HCT116 (cell line): ENCODE data around the gene ITIH5. TPM values are rescaled to one million over a fixed set of nuclear protein-coding genes. Genes with fewer than 3 reads are reported as not detected.

Source experiments
- ATAC-seq: fragments of 200-7000 bp; cut with Tn5 transposase; 2 replicates; pipeline ENCODE4 v1.9.1; 2020; ENCODE audit warnings: mild to moderate bottlenecking, moderate library complexity
- BruUV-seq: library from RNA; stranded (reverse); fragments of 400-500 nt; replicated peaks from 2 replicates; lab custom pipeline; 2021; lab: Mats Ljungman, UMichigan
- CTCF ChIA-PET: fragments of 300-600 bp; sonication (Branson Sonifier 250); formaldehyde crosslinking; loops from one replicate; lab custom pipeline; 2021; ENCODE audit warnings: antibody characterized with exemption; lab: Charles Lee
- POLR2A ChIA-PET: fragments of 300-600, 350-600 bp; sonication (Branson Sonifier 250); formaldehyde crosslinking; loops from one replicate; lab custom pipeline; 2021; ENCODE audit warnings: antibody characterized with exemption; lab: Charles Lee
- RAD21 ChIA-PET, 2 experiments: fragments of 300-600 bp; sonication (Branson Sonifier 250); formaldehyde crosslinking; loops; one replicate each; lab custom pipeline; 2023; ENCODE audit warnings: low total read pairs in 2 of 2; ENCODE audit not compliant: uncharacterized antibody in 2 of 2, unreplicated experiment in 2 of 2, low non-redundant PET in 1 of 2; lab: Charles Lee
- DNase-seq: peaks from one replicate; pipeline ENCODE4 v3.0.0-alpha.2; 2010; ENCODE audit warnings: low read depth, low spot score
- H2AFZ ChIP-seq: fragments of 200-600 bp; shearing (Covaris generic), sonication (generic); 2 replicates; pipeline ENCODE4 v1.6.1; 2017; ENCODE audit warnings: low read depth, mixed run types, mixed read lengths, antibody characterized with exemption, low read length; ENCODE audit not compliant: poor library complexity, severe bottlenecking
- H3K27ac ChIP-seq: 2 replicates; pipeline ENCODE4 v1.5.1; 2012; ENCODE audit warnings: low read depth, low read length
- H3K27me3 ChIP-seq: fragments of 200-600 bp; sonication (generic); 2 replicates; pipeline ENCODE4 v1.6.1; 2016; ENCODE audit warnings: mixed run types, low read length, mixed read lengths; ENCODE audit not compliant: insufficient read depth
- H3K36me3 ChIP-seq, 2 experiments: fragments of 200-500 bp in 1 of 2; fragments of 200-600 bp in 1 of 2; sonication (Bioruptor generic) in 1 of 2; sonication (generic) in 1 of 2; 2 replicates each; pipeline versions ENCODE4 v1.5.1 to v1.6.1; 2014 to 2016; ENCODE audit warnings: low read length in 2 of 2, inconsistent platforms in 1 of 2, mixed read lengths in 1 of 2, mixed run types in 1 of 2; ENCODE audit not compliant: insufficient read depth in 2 of 2, control insufficient read depth in 1 of 2
- H3K4me1 ChIP-seq, 2 experiments: fragments of 200-600 bp in 1 of 2; sonication (generic) in 1 of 2; 2 replicates each; pipeline versions ENCODE4 v1.5.1 to v1.6.1; 2012 to 2017; ENCODE audit warnings: low read length in 2 of 2, inconsistent platforms in 1 of 2, mild to moderate bottlenecking in 1 of 2, mixed read lengths in 1 of 2, mixed run types in 1 of 2, moderate library complexity in 1 of 2; ENCODE audit not compliant: insufficient read depth in 2 of 2, control insufficient read depth in 1 of 2
- H3K4me2 ChIP-seq: fragments of 200-600 bp; sonication (generic); 2 replicates; pipeline ENCODE4 v1.6.1; 2017; ENCODE audit warnings: mixed run types, low read length, mixed read lengths
- H3K4me3 ChIP-seq, 2 experiments: fragments of 200-600 bp in 1 of 2; sonication (generic) in 1 of 2; replicated peaks in 1 of 2; 2 replicates each; pipeline ENCODE4 v1.5.1; 2011 to 2016; ENCODE audit warnings: low read length in 2 of 2, control low read depth in 1 of 2, low read depth in 1 of 2, mild to moderate bottlenecking in 1 of 2, mixed read lengths in 1 of 2, mixed run types in 1 of 2
- H3K79me2 ChIP-seq: fragments of 200-600 bp; sonication (generic); 2 replicates; pipeline ENCODE4 v1.6.1; 2017; ENCODE audit warnings: mild to moderate bottlenecking, mixed run types, low read length, moderate library complexity, mixed read lengths; ENCODE audit not compliant: insufficient read depth
- H3K9ac ChIP-seq: fragments of 200-600 bp; sonication (generic); 2 replicates; pipeline ENCODE4 v1.6.1; 2016; ENCODE audit warnings: low read length, mixed read lengths
- H3K9me2 ChIP-seq: fragments of 200-600 bp; sonication (generic), shearing (Covaris generic); 2 replicates; pipeline ENCODE4 v1.6.1; 2017; ENCODE audit warnings: mixed run types, mild to moderate bottlenecking, moderate library complexity; ENCODE audit not compliant: insufficient read depth
- H3K9me3 ChIP-seq, 2 experiments: fragments of 200-500 bp in 1 of 2; fragments of 200-600 bp in 1 of 2; sonication (Bioruptor generic) in 1 of 2; sonication (generic) in 1 of 2; 2 replicates each; pipeline ENCODE4 v1.6.1; 2014 to 2017; ENCODE audit warnings: low read length in 2 of 2, mixed read lengths in 2 of 2, inconsistent platforms in 1 of 2, low read depth in 1 of 2, mild to moderate bottlenecking in 1 of 2, mixed run types in 1 of 2, moderate library complexity in 1 of 2; ENCODE audit not compliant: control insufficient read depth in 1 of 2, insufficient read depth in 1 of 2
- H4K20me1 ChIP-seq: fragments of 200-600 bp; sonication (generic), shearing (Covaris generic); 2 replicates; pipeline ENCODE4 v1.6.1; 2017; ENCODE audit warnings: mixed run types, mild to moderate bottlenecking, moderate library complexity; ENCODE audit not compliant: insufficient read depth
- CBX3 ChIP-seq: IDR thresholded peaks from 2 replicates; pipeline ENCODE4 v1.6.1; 2012; ENCODE audit warnings: low read depth
- EZH2 ChIP-seq: fragments of 200-600 bp; sonication (generic); IDR thresholded peaks from 2 replicates; pipeline ENCODE4 v1.6.1; 2017; ENCODE audit warnings: antibody characterized with exemption, mixed run types
- EZH2phosphoT487 ChIP-seq: fragments of 200-600 bp; IDR thresholded peaks from 2 replicates; pipeline ENCODE4 v1.6.1; 2018; ENCODE audit warnings: antibody characterized with exemption, borderline replicate concordance
- POLR2A ChIP-seq: IDR thresholded peaks from 2 replicates; pipeline ENCODE4 v1.7.0; 2011; ENCODE audit warnings: borderline replicate concordance; ENCODE audit not compliant: insufficient read depth, insufficient read length; ENCODE audit errors: extremely low read depth
- POLR2AphosphoS5 ChIP-seq: IDR thresholded peaks from 2 replicates; pipeline ENCODE4 v1.6.1; 2011; ENCODE audit warnings: mild to moderate bottlenecking, low read depth, low read length, moderate library complexity
- YY1 ChIP-seq: IDR thresholded peaks from 2 replicates; pipeline ENCODE4 v1.6.1; 2011; ENCODE audit warnings: low read length, low read depth, moderate library complexity, mild to moderate bottlenecking; ENCODE audit not compliant: insufficient replicate concordance; ENCODE audit errors: extremely low read depth
- intact Hi-C: fragments of 100-400 bp; cut with micrococcal nuclease; formaldehyde crosslinking; loops from 2 replicates; pipeline ENCODE4 v1.10.0; 2022
- total RNA-seq: library from RNA; stranded (reverse); gene quantifications from one replicate; pipeline ENCODE4 v1.2.1, GENCODE V29; 2021; ENCODE audit not compliant: unreplicated experiment
- TF ChIP-seq, protein P1 (sequence below): IDR thresholded peaks from 2 replicates; pipeline ENCODE4 v1.6.1; 2011; ENCODE audit warnings: mild to moderate bottlenecking, low read length, moderate library complexity; ENCODE audit not compliant: insufficient replicate concordance; ENCODE audit errors: extremely low read depth
- TF ChIP-seq, protein P2 (sequence below), 3 experiments: fragments of 200-600 bp in 1 of 3; sonication (generic) in 1 of 3; IDR thresholded peaks in 2 of 3; conservative IDR thresholded peaks in 1 of 3; 2 replicates each; pipeline ENCODE4 v1.5.1; 2012 to 2017; ENCODE audit warnings: low read depth in 2 of 3, low read length in 2 of 3, antibody characterized with exemption in 1 of 3, borderline replicate concordance in 1 of 3, control low read depth in 1 of 3, mild to moderate bottlenecking in 1 of 3, mixed read lengths in 1 of 3, mixed run types in 1 of 3, moderate library complexity in 1 of 3; ENCODE audit not compliant: insufficient read depth in 1 of 3

Gene ITIH5
- total RNA-seq, 1 experiment from 2014 or later: not detected

DNA sequence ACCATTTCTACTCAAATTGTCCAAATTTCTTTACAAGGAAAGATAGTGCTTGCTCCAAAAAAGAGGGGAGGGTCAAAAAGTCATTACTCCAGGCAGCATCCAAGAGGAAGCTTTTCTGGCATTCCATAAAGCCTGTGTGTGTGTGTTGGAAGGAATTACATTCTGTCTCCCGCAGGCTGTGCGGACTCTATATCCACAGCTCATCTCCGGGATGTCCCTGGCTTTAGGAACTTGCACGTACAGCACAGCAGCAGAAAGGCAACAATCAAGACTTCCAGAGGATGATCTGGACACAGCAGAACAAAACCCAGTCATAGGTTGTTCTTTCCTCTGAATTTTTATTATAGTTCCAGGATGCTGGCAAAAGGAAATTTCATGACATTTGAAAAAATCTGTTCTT lies 94.8 kb downstream of the ITIH5 start:
- CTCF ChIA-PET: no interaction called here
- no peak for DNase-seq
- Histone ChIP-seq H3K79me2 (no peaks in the 10 kb centered on the region), H3K27ac (no peak overlapping the region), H4K20me1 (no peaks in the 10 kb centered on the region), H3K9me3 (no peaks in the 10 kb centered on the region), H2AFZ (no peak overlapping the region), H3K4me1 (no peaks in the 10 kb centered on the region), H3K27me3 (peaks cover 15% of the 10 kb centered on the region; the same call in 1 of the 2 replicates), H3K36me3 (no peaks in the 10 kb centered on the region)
- intact Hi-C loops: no loop called here
- RAD21 ChIA-PET: no interaction called here
- POLR2A ChIA-PET: no interaction called here
- no peak for TF ChIP-seq EZH2
- TF ChIP-seq, protein P1, sequence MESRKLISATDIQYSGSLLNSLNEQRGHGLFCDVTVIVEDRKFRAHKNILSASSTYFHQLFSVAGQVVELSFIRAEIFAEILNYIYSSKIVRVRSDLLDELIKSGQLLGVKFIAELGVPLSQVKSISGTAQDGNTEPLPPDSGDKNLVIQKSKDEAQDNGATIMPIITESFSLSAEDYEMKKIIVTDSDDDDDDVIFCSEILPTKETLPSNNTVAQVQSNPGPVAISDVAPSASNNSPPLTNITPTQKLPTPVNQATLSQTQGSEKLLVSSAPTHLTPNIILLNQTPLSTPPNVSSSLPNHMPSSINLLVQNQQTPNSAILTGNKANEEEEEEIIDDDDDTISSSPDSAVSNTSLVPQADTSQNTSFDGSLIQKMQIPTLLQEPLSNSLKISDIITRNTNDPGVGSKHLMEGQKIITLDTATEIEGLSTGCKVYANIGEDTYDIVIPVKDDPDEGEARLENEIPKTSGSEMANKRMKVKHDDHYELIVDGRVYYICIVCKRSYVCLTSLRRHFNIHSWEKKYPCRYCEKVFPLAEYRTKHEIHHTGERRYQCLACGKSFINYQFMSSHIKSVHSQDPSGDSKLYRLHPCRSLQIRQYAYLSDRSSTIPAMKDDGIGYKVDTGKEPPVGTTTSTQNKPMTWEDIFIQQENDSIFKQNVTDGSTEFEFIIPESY: no peak
- TF ChIP-seq, all 23 proteins: peak for 0
- Histone ChIP-seq H3K9ac (no peak overlapping the region), H3K9me2 (no peaks in the 10 kb centered on the region), H3K4me3 (no peak overlapping the region), H3K4me2 (no peak overlapping the region)
- BruUV-seq: no TSS peak
- ATAC-seq: no peak

DNA sequence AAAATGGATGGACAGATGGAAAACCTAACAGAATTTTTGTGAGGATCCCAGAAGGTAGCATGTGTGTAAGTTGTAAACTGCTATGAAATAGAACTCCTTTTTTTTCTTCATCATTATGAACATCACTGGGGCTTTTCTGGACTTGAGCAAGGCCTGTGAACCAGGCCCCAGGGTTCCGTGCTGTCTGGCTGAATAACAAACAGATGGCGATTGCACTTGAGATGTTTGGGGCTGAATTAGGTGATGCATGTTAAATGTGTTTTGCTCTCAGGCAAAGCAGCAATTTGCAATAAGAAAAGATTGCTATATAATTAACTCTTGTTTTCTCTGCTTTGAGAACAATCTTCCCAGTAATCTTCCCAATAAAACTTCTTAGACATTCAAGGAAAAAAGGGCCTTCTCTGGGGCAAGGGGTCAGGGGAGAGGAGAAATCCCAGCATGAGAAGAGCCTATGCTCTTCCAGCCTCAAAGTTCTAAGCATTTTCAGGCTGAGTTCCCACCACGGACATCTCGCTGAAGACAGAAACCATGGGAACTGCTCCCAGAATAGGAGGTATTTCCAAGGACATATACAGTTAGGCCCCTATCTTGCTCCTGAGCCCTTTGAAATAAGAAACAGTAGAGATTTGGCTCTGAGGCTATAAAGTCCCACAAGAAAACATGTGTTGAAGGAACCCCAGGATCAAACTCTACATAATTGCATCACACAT lies 98.7 kb downstream of the ITIH5 start:
- H3K4me2 ChIP-seq: no peak overlapping the region
- ATAC-seq: no peak
- H3K9me2 ChIP-seq: no peaks in the 10 kb centered on the region
- no peaks in the 10 kb centered on the region for H4K20me1 ChIP-seq
- ChIA-PET CTCF (no interaction called here), RAD21 (no interaction called here), POLR2A (no interaction called here)
- no peaks in the 10 kb centered on the region for H3K36me3 ChIP-seq
- H3K9me3 ChIP-seq: no peaks in the 10 kb centered on the region
- H3K79me2 ChIP-seq: no peaks in the 10 kb centered on the region
- BruUV-seq: no TSS peak
- DNase-seq: no peak
- H2AFZ ChIP-seq: no peak overlapping the region
- no peak overlapping the region for H3K4me3 ChIP-seq
- no peak overlapping the region for H3K27ac ChIP-seq
- H3K27me3 ChIP-seq: peaks cover 12% of the 10 kb centered on the region
- TF ChIP-seq, protein P2, sequence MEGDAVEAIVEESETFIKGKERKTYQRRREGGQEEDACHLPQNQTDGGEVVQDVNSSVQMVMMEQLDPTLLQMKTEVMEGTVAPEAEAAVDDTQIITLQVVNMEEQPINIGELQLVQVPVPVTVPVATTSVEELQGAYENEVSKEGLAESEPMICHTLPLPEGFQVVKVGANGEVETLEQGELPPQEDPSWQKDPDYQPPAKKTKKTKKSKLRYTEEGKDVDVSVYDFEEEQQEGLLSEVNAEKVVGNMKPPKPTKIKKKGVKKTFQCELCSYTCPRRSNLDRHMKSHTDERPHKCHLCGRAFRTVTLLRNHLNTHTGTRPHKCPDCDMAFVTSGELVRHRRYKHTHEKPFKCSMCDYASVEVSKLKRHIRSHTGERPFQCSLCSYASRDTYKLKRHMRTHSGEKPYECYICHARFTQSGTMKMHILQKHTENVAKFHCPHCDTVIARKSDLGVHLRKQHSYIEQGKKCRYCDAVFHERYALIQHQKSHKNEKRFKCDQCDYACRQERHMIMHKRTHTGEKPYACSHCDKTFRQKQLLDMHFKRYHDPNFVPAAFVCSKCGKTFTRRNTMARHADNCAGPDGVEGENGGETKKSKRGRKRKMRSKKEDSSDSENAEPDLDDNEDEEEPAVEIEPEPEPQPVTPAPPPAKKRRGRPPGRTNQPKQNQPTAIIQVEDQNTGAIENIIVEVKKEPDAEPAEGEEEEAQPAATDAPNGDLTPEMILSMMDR (IDR thresholded peaks at IDR 0.05 in 2 of 3, conservative IDR thresholded peaks at IDR 0.05 in 1 of 3; ENCODE audit: borderline replicate concordance in 1 of 3, insufficient read depth in 1 of 3, low read depth in 2 of 3, low read length in 2 of 3): no peak
- TF ChIP-seq POLR2A: no peak
- no peak for TF ChIP-seq CBX3
- TF ChIP-seq, protein P1: no peak
- TF ChIP-seq YY1: no peak
- no peak for TF ChIP-seq EZH2phosphoT487
- no peak for TF ChIP-seq POLR2AphosphoS5
- TF ChIP-seq, all 23 proteins: peak for 0
- H3K9ac ChIP-seq: no peak overlapping the region
- H3K4me1 ChIP-seq: no peaks in the 10 kb centered on the region
- intact Hi-C loops: no loop called here
